BE2C (cell line): ENCODE results near the gene EIF2B2.
A peak's percentile ranks its signal among the peaks of the same experiment; 100 is the strongest.

Experiments
- DNase-seq: peaks from one replicate; pipeline ENCODE4 v3.0.0-alpha.2; 2020
- H3K27me3 ChIP-seq: fragments of 250-450 bp; sonication (Bioruptor Pico); 2 replicates; pipeline ENCODE4 v1.5.1; 2020; ENCODE audit warnings: mild to moderate bottlenecking
- H3K36me3 ChIP-seq: fragments of 250-450 bp; sonication (Bioruptor Pico); 2 replicates; pipeline ENCODE4 v1.5.1; 2020; ENCODE audit warnings: mild to moderate bottlenecking
- H3K4me1 ChIP-seq: fragments of 250-450 bp; sonication (Bioruptor Pico); 2 replicates; pipeline ENCODE4 v1.5.1; 2020
- H3K4me3 ChIP-seq: 2 replicates; pipeline ENCODE4 v1.5.1; 2011; ENCODE audit warnings: low read depth, low read length
- H3K9me3 ChIP-seq: fragments of 250-450 bp; sonication (Bioruptor Pico); 2 replicates; pipeline ENCODE4 v1.5.1; 2020
- CTCF ChIP-seq: IDR thresholded peaks from 2 replicates; pipeline ENCODE4 v1.5.1; 2012; ENCODE audit warnings: mild to moderate bottlenecking, low read depth, low read length

The EIF2B2 gene

GRCh38 chr14:75050852-75051555 lies 48.3 kb downstream of the EIF2B2 start, which contains the start of gene MLH3:
Gene MLH3 (minus strand): TSS chr14:75051467. CDS start chr14:75049655, 1,812 bp downstream.
- Histone ChIP-seq H3K4me3 (peak within 1 kb of the TSS; percentile 72), H3K36me3 (peaks cover 6% of the 10 kb centered on the region), H3K9me3 (no peaks in the 10 kb centered on the region), H3K27me3 (no peaks in the 10 kb centered on the region), H3K4me1 (peaks cover 9% of the 10 kb centered on the region)
- no peak for TF ChIP-seq CTCF
- DNase-seq, result peak; percentile 86

- H3K36me3 ChIP-seq, result peaks cover 6% of the 10 kb centered on the region
- no peaks in the 10 kb centered on the region for H3K27me3 ChIP-seq
- no peak for DNase-seq
- H3K4me3 ChIP-seq, result peak overlapping the region; percentile 72
- H3K4me1 ChIP-seq, result peaks cover 9% of the 10 kb centered on the region
- no peaks in the 10 kb centered on the region for H3K9me3 ChIP-seq
- TF ChIP-seq CTCF, result no peak
Observed at GRCh38 chr14:75051556-75051899, 48.8 kb downstream of the EIF2B2 start.

GRCh38 chr14:75053396-75054291 lies 50.9 kb downstream of the EIF2B2 start:
- DNase-seq, result no peak
- Histone ChIP-seq H3K4me3 (no peak overlapping the region), H3K36me3 (peaks cover 6% of the 10 kb centered on the region), H3K27me3 (no peaks in the 10 kb centered on the region), H3K4me1 (peaks cover 9% of the 10 kb centered on the region), H3K9me3 (no peaks in the 10 kb centered on the region)
- TF ChIP-seq CTCF, result no peak

- DNase-seq, result no peak
- Histone ChIP-seq H3K4me3 (no peak overlapping the region), H3K27me3 (no peaks in the 10 kb centered on the region), H3K36me3 (peaks cover 2% of the 10 kb centered on the region), H3K4me1 (peaks cover 9% of the 10 kb centered on the region), H3K9me3 (no peaks in the 10 kb centered on the region)
- no peak for TF ChIP-seq CTCF
Observed at GRCh38 chr14:75054421-75054820, 51.7 kb downstream of the EIF2B2 start.

GRCh38 chr14:75059642-75060041 lies 56.9 kb downstream of the EIF2B2 start:
- Histone ChIP-seq H3K36me3 (peaks cover 17% of the 10 kb centered on the region), H3K27me3 (no peaks in the 10 kb centered on the region), H3K4me1 (no peaks in the 10 kb centered on the region; the same call in 1 of the 2 replicates), H3K4me3 (no peak overlapping the region), H3K9me3 (no peaks in the 10 kb centered on the region)
- no peak for TF ChIP-seq CTCF
- no peak for DNase-seq

GRCh38 chr14:75060420-75060819 lies 57.7 kb downstream of the EIF2B2 start:
- Histone ChIP-seq H3K27me3 (no peaks in the 10 kb centered on the region), H3K36me3 (peaks cover 17% of the 10 kb centered on the region), H3K4me3 (no peak overlapping the region), H3K4me1 (no peaks in the 10 kb centered on the region; the same call in 1 of the 2 replicates), H3K9me3 (no peaks in the 10 kb centered on the region)
- no peak for TF ChIP-seq CTCF
- DNase-seq, result no peak
